TTC549 (cell line): ENCODE data around the gene MNDA.

Experiments
- FAIRE-seq: peaks from 2 replicates; lab custom pipeline; 2012; peaks lifted over from hg19 to GRCh38; lab: Jason Lieb, UNC

Gene MNDA

GRCh38 chr1:158830904-158831507 is at the start of gene MNDA:
Gene MNDA (plus strand): TSS chr1:158831351. CDS start chr1:158842154, 10,803 bp downstream.
- FAIRE-seq, result no peak

GRCh38 chr1:158793604-158794003 is 37.5 kb upstream of the MNDA start:
- FAIRE-seq, result no peak

GRCh38 chr1:158794247-158794646 is 36.9 kb upstream of the MNDA start:
- FAIRE-seq, result no peak

- FAIRE-seq, result no peak
These were observed 32.6 kb upstream of the MNDA start for GRCh38 chr1:158798531-158798930.

- FAIRE-seq, result no peak
These were observed 31.5 kb upstream of the MNDA start for GRCh38 chr1:158799689-158800088.

GRCh38 chr1:158800526-158800925 is 30.6 kb upstream of the MNDA start:
- FAIRE-seq, result no peak

- no peak for FAIRE-seq
These were observed 29.8 kb upstream of the MNDA start for GRCh38 chr1:158801396-158801795.

- FAIRE-seq, result no peak
These were observed 27.5 kb upstream of the MNDA start for GRCh38 chr1:158803678-158804077.

GRCh38 chr1:158806916-158807536 is 24.1 kb upstream of the MNDA start:
- no peak for FAIRE-seq

GRCh38 chr1:158809256-158809655 is 21.9 kb upstream of the MNDA start:
- FAIRE-seq, result no peak

- no peak for FAIRE-seq
These were observed 21.3 kb upstream of the MNDA start for GRCh38 chr1:158809862-158810261.

GRCh38 chr1:158810311-158810710 is 20.8 kb upstream of the MNDA start:
- FAIRE-seq, result no peak

- peak; percentile 29 for FAIRE-seq
These were observed 18.8 kb upstream of the MNDA start for GRCh38 chr1:158812336-158812735.

GRCh38 chr1:158813164-158813563 is 18.0 kb upstream of the MNDA start:
- FAIRE-seq, result no peak

- FAIRE-seq, result no peak
These were observed 16.2 kb upstream of the MNDA start for GRCh38 chr1:158814970-158815369.

- FAIRE-seq, result no peak
These were observed 12.6 kb upstream of the MNDA start for GRCh38 chr1:158818560-158818959.

GRCh38 chr1:158818975-158819431 is 12.1 kb upstream of the MNDA start:
- no peak for FAIRE-seq

GRCh38 chr1:158819461-158820443 is 11.4 kb upstream of the MNDA start:
- no peak for FAIRE-seq

GRCh38 chr1:158821723-158822122 is 9.4 kb upstream of the MNDA start:
- FAIRE-seq, result no peak

- FAIRE-seq, result no peak
These were observed 975 bp upstream of the MNDA start for GRCh38 chr1:158830074-158830677.

GRCh38 chr1:158833264-158833663 is 2.1 kb downstream of the MNDA start:
- no peak for FAIRE-seq

- FAIRE-seq, result peak; percentile 9
These were observed 4.9 kb downstream of the MNDA start for GRCh38 chr1:158836038-158836437.

- FAIRE-seq, result no peak
These were observed 7.5 kb downstream of the MNDA start for GRCh38 chr1:158838660-158839059.
